Inferior parietal cortex (tissue), 1 donor: ENCODE data around the gene AP1S3.

Source experiments
- DNase-seq: peaks from one replicate; pipeline ENCODE4 v3.0.0-alpha.2; 2016; ENCODE audit errors: extremely low spot score

Gene AP1S3

GRCh38 chr2:223724861-223725260 lies 112.5 kb downstream of the AP1S3 start:
- no peak for DNase-seq

- DNase-seq: peak; percentile 6
Measured at GRCh38 chr2:223723954-223724411, 113.4 kb downstream of the AP1S3 start.

GRCh38 chr2:223722226-223722625 lies 115.2 kb downstream of the AP1S3 start:
- no peak for DNase-seq

DNA sequence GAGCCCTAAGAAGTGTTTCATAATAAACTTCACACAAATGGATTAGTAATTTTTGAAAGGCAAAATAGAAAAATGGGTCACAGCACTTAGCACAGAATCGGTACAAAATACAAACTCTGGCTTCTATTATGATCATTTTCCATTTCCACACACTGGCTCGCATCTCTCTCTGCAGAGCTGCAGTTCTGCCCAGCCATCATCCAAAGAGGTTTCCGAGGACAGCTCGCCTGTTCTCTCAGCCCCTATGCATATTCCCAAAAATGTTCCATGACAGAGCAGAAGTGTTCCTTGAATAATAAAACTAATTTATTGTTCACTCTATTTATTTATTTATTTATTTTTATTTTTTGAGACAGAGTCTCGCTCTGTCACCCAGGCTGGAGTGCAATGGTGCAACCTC lies 115.6 kb downstream of the AP1S3 start:
- no peak for DNase-seq

GRCh38 chr2:223720367-223720766 lies 117.0 kb downstream of the AP1S3 start:
- no peak for DNase-seq

GRCh38 chr2:223712642-223713041 lies 124.7 kb downstream of the AP1S3 start:
- DNase-seq: no peak

DNA sequence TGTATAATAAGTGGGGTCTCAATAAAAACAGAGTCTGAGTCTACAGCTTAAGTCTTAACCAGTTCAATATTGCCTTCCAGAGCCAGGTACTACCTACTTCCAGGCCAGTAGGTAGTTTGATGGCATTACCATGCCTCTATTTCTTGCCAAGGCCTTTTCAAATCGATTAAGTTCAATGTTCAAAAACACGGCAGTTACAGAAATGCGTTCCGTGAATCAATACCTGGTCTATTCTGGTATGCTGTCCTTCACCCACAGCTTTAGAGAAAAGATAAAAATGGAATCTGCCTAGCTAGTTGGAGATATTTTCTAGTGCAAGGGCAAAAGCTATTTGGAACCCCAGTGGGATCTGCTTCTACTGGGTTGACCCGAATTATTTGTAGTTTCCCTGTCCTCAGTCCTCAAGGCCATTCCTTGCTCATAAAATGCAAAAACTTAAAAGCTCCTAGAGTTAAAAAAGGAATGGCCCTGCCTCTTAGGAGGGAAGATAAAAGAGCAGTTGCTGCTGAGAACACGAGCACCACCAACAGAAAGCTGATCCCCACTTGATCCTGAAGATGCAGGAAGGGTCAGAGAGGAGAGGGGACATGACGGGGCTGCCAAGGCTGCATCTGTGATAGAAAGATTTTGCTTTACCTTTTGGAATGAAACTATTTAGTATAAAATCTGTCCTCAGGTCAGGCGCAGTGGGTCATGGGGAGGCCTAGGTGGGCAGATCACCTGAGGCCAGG lies 125.6 kb downstream of the AP1S3 start:
- no peak for DNase-seq
